HG03432 (cell line): ENCODE measurements around the gene AUTS2.
"Not testable (repeated sequence)": the region's sequence is repeated elsewhere in the genome, so short reads cannot be mapped to it uniquely, and the experiment has no call there.

ENCODE experiments used
- ATAC-seq: cut with Tn5 transposase; IDR thresholded peaks from one replicate; pipeline ENCODE4 v1.9.1; 2021; ENCODE audit warnings: mild to moderate bottlenecking, moderate library complexity; ENCODE audit not compliant: unreplicated experiment

Gene AUTS2

DNA sequence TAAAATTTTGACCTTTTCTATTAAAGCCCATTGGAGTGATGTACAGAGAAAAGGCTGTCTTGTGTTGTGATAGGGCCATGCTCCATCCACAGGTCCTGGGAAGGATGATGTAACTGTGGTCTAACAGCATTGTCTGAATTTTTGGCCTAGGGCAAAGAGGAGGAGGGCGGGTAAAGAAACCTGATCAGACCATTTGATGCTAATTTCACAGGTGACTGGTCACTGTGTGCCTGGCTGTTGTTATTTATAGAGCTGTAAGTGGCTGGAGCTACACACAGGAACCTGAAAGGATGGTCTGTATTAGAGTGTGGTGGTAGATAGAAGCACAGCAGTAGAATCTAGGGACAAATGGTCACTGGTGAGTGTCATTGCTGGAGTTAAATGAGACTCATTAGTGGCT, 182.1 kb downstream of the AUTS2 start:
- no peak for ATAC-seq

DNA sequence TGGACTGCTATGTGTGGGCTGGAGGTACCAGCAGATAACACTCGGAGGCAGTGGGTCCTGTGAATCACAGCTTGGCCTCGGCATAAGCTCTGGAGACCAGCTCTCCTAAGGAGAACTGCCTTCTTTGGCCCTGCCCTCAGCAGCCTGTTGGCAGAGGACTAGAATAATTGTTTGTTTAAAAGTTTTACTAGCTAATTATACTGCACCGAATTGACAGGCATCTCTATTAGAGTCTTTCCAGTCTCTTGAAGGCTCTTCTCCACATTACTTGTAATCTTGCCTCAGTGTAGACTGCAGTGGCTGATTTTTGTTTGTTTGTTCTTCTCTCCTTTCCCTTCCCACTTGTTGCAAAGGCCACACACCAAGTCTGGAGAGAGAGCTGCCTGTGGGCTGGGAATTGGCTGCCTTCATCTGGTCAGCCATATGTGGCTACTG, 183.2 kb downstream of the AUTS2 start:
- no peak for ATAC-seq

GRCh38 chr7:69782917-69783684, 184.8 kb downstream of the AUTS2 start:
- no peak for ATAC-seq

- not testable (repeated sequence) for ATAC-seq
Observed at GRCh38 chr7:69786130-69786529, 187.9 kb downstream of the AUTS2 start.

- no peak for ATAC-seq
Observed at GRCh38 chr7:69786730-69787395, 188.6 kb downstream of the AUTS2 start.

DNA sequence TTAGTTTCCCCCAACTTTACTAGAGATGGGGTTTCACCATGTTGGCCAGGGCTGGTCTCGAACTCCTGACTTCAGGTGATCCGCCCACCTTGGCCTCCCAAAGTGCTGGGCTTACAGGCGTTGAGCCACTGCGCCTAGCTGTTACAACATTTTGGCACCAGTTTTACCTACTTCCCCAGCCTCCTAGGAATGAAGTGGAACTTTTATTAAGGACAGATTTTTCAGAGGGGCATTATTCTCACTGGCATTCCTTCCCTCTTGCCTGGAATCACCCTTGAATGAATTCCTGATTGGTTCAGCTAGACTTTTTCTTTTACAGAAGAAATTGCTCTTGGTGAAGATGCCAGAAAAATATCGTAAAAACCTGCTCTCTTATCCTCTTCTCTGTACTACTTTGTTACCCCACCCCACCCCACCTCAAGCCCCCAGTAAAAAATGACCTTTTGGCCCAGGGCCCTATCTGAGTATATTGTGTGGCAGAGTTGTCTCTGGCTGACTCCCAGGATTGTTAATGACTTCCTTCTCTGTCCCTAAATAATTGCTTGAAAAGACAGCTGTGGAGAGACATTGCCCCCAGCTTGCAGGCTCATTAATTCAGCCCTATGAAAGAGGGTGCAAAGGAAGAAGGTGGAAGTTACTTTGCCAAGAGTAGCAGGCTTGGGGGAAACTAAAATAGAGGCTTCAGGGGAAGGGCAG, 189.6 kb downstream of the AUTS2 start:
- ATAC-seq: no peak

DNA sequence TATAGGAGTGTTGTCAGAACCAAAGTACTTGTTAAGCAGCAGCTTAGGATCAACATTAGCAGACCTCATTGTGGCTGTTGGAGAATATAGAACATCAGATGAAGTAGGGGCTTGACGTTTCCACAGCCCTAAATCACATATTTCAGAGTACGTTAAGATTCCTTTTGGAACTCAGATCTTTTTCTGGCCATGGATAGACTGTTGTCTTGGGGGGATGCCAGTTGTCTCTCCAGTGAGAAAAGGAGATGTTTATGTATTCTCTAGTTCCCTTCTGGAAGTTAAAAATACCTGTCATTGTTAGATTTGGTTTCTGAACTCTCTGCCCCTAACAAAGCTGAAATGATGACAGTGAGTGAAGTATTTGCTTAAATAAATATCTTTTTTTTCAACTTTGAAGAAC, 191.3 kb downstream of the AUTS2 start:
- ATAC-seq: no peak

DNA sequence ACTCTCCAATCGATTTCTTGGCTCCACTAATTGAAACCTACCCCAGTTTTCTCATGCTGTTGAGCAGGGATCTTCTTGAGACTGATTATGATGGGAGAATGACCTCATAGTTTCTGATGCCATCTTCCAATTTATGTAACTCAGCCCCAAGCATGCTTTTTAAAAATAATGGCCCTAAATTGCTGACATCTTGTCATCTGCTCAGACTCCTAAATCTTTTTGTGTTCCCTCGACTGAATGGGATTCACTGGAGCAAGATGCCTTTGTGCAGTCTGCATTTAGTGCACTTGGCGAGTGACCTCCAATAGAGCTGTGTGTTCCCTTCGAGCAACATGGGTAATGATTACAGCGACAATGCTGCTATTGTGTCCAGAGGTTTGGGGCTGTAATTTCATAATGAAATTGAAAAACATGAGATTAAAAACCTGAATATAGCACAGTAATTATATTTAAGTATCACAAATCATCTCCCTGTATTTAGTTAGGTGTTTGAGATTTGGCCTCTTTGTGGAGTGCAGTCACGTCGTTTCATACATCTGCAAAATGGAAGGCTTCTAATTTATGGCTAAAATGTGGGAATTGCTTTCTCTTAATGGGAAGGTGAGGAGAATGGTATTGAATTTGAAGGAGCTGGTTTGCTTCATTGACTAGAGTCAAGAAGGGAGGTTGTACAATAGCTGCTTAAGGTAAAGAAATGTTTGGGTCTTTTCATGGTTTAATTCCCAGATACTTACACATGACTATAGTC, 192.9 kb downstream of the AUTS2 start:
- no peak for ATAC-seq

DNA sequence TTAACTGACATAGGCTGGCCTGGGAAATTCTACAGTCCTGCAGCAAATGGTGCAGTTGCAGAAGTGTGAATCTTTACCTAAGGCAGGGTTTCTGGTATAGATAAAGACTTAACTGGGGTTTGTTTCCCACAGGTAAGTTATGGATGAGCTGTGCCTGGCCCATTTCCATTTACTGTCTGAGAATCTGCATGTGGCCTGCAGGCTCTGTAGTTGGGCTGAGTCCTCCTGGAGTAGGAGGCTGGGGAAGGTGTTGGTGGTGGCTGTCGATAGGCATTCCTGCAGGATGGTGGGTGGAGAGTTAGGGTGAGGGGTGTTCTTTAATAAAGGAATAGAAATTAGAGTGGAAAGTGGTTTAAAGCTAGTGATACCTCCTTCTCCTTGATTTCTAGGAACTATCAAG, 193.5 kb downstream of the AUTS2 start:
- ATAC-seq: no peak

- no peak for ATAC-seq
Observed at GRCh38 chr7:69795932-69796331, 197.7 kb downstream of the AUTS2 start.

- ATAC-seq: no peak
Observed at GRCh38 chr7:69796416-69796815, 198.1 kb downstream of the AUTS2 start.

DNA sequence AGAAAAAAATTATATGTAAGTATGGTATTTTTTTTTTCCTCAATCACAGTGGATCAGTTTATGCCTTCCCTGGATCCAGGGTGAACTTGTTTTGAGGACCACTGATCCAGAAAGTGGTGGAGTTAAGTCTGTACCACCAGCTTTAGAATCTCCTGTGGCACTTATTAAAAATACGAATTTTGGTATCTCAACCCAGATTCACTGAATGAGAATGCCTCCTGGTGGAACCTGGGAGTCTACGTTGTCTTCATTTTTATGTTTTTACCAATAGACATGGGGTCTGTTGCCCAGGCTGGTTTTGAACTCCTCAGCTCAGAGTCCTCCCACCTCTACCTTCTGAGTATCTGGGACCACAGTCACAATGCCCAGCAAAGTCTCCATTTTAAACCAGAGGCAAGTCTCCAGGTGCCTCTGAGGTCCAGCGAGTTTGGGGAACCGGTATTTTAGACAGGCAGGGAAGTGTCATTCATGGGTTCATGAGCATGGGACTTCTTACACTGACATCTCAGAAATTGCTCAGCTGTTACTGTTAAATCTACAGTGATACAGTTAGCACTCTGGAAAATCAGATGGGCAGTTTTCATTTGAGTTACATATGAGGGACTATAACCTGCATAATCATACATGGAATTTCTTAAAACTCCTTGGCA, 200.9 kb downstream of the AUTS2 start:
- ATAC-seq: no peak

DNA sequence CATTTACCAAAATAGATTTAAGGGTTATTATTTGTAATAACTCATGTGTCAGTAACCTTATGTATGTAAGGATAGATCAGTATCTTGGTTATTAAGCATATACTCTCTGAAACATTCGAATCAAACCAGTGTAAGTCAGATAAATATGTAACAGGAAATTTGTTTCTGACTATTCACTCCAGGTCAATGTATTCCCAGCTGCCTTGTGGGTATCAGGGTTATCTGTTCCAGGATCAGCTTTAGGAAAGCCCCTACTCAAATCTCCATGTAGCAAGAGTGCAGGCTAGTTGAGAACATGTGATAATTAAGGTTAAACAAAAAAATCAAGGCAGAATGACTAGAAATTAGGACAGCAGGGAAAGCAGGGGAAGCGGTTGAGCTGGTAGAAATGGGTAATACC, 201.7 kb downstream of the AUTS2 start:
- no peak for ATAC-seq

GRCh38 chr7:69800495-69800894, 202.2 kb downstream of the AUTS2 start:
- ATAC-seq: no peak

- ATAC-seq: no peak
Observed at GRCh38 chr7:69801729-69802682, 203.7 kb downstream of the AUTS2 start.

DNA sequence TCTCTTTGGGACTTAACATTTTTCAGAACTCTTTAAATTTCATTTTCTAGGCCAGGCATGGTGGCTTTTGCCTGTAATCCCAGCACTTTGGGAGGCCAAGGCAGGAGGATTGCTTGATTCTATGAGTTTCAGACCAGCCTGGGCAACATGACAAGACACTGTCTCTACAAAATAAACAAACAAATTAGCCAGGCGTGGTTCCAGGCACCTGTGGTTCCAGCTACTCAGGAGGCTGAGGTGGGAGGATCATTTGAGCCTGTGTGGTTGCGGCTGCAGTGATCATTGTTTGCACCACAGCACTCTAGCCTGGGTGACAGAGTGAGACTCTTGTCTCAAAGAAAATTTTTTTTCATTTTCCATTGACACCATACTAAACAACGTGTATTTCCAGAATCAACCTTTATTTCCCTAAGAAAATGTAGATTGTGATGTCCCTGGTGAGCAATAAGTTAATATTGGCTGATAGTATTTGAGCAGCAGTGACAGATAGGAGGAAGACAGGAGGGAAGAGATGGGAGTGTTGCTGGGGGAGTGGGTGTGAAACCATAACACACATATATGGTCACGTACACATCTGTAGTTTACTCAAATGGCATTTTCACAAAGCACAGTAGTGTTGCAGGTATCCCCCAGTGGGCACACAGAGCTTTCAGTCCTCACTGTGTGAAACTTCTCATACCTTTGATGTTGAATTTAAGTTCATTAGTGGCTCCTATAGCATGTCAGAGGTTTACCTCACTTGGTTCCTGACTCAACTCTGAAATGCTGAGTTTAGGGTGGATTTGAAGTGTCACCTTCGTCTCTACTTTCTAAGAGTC, 205.6 kb downstream of the AUTS2 start:
- ATAC-seq: peak; percentile 94

- ATAC-seq: no peak
Observed at GRCh38 chr7:69804962-69805361, 206.7 kb downstream of the AUTS2 start.

- ATAC-seq: no peak
Observed at GRCh38 chr7:69808391-69808790, 210.1 kb downstream of the AUTS2 start.
